ENCODE measurements around the gene ZNF48.

The ZNF48 gene

GRCh38 chr16:30358990-30359870 is 36.0 kb upstream of the ZNF48 start:
- no peak for DNase-seq

GRCh38 chr16:30359871-30360170 is 35.4 kb upstream of the ZNF48 start:
- no peak for DNase-seq

- no peak for DNase-seq
These were observed 34.0 kb upstream of the ZNF48 start for GRCh38 chr16:30361180-30361579.

GRCh38 chr16:30365200-30365599 is 30.0 kb upstream of the ZNF48 start:
- DNase-seq: no peak

- no peak for DNase-seq
These were observed 28.7 kb upstream of the ZNF48 start for GRCh38 chr16:30366511-30366910.

- DNase-seq: no peak
These were observed 27.7 kb upstream of the ZNF48 start for GRCh38 chr16:30367349-30368009.

- DNase-seq: no peak
These were observed 27.0 kb upstream of the ZNF48 start for GRCh38 chr16:30368122-30368791.

- DNase-seq: no peak
These were observed 26.5 kb upstream of the ZNF48 start for GRCh38 chr16:30368792-30369090.

- no peak for DNase-seq
These were observed 25.9 kb upstream of the ZNF48 start for GRCh38 chr16:30369091-30369937.

GRCh38 chr16:30369938-30370455 is 25.2 kb upstream of the ZNF48 start:
- DNase-seq: no peak

- DNase-seq: peak; percentile 100
These were observed 24.6 kb upstream of the ZNF48 start, which contains the start of gene TBC1D10B for GRCh38 chr16:30370456-30371247. TBC1D10B (minus strand) TSS chr16:30370494; CDS start chr16:30370183, 311 bp downstream.

- DNase-seq: no peak
These were observed 23.9 kb upstream of the ZNF48 start for GRCh38 chr16:30371248-30371816.

- no peak for DNase-seq
These were observed 23.0 kb upstream of the ZNF48 start for GRCh38 chr16:30372038-30372712.

- DNase-seq: no peak
These were observed 22.5 kb upstream of the ZNF48 start for GRCh38 chr16:30372725-30373124.

GRCh38 chr16:30374538-30374937 is 20.7 kb upstream of the ZNF48 start, which contains the start of gene MYL11:
MYL11 (plus strand) TSS chr16:30374802; CDS start chr16:30374858, 56 bp downstream.
- no peak for DNase-seq

- DNase-seq: no peak
These were observed 19.4 kb upstream of the ZNF48 start for GRCh38 chr16:30375864-30376263.

GRCh38 chr16:30376461-30376902 is 18.7 kb upstream of the ZNF48 start:
- DNase-seq: no peak

GRCh38 chr16:30377050-30377811 is 18.0 kb upstream of the ZNF48 start:
- no peak for DNase-seq

GRCh38 chr16:30377812-30378235 is 17.4 kb upstream of the ZNF48 start:
- DNase-seq: peak; percentile 92
